Lower lobe of right lung (tissue), 2 donors: ENCODE results near the gene RASA3. TPM values are rescaled to one million over a fixed set of nuclear protein-coding genes. Genes with fewer than 3 reads are reported as not detected.

Experiments
- ATAC-seq, 2 donors: fragments of 200-7000 bp; cut with Tn5 transposase; one replicate each; pipeline ENCODE4 v1.9.1; 2020 to 2022; ENCODE audit warnings: mild to moderate bottlenecking in 2 of 2, moderate library complexity in 2 of 2
- DNase-seq: peaks from one replicate; pipeline ENCODE4 v3.0.0-alpha.2; 2020
- H3K27ac ChIP-seq: fragments of 200-600 bp; one replicate; pipeline ENCODE4 v1.8.0; 2022
- H3K27me3 ChIP-seq: fragments of 200-600 bp; one replicate; pipeline ENCODE4 v1.8.0; 2022; ENCODE audit warnings: low read depth
- H3K36me3 ChIP-seq: fragments of 200-600 bp; one replicate; pipeline ENCODE4 v1.8.0; 2022; ENCODE audit warnings: mild to moderate bottlenecking
- H3K4me1 ChIP-seq: fragments of 200-600 bp; one replicate; pipeline ENCODE4 v1.8.0; 2022
- H3K4me3 ChIP-seq: fragments of 200-600 bp; one replicate; pipeline ENCODE4 v1.8.0; 2022; ENCODE audit warnings: mild to moderate bottlenecking
- H3K9me3 ChIP-seq: fragments of 200-600 bp; one replicate; pipeline ENCODE4 v1.8.0; 2022
- CTCF ChIP-seq: fragments of 200-600 bp; IDR thresholded peaks from one replicate; pipeline ENCODE4 v1.8.0; 2022; ENCODE audit warnings: antibody characterized with exemption, mild to moderate bottlenecking
- intact Hi-C: fragments of 100-400 bp; cut with DNase I; formaldehyde crosslinking; loops from one replicate; pipeline ENCODE4 v1.11.0; 2022
- total RNA-seq: library from RNA; stranded (reverse); fragmentation: NEBNext Ultra II Directional; extraction: Animal tissue kit (Norgen Biotek cat#: 25700); gene quantifications from one replicate; pipeline ENCODE4 v1.2.1, GENCODE V29; 2021
- donor health status: DM: no; HTN: yes; CAD: no; lungs with severe emphysema.

RASA3 gene
- total RNA-seq, 1 donor from 2014 or later: 19.1 TPM

- Histone ChIP-seq H3K9me3 (no peaks in the 10 kb centered on the region), H3K27me3 (no peaks in the 10 kb centered on the region), H3K4me1 (peaks cover 4% of the 10 kb centered on the region), H3K4me3 (no peak overlapping the region), H3K36me3 (peaks cover 21% of the 10 kb centered on the region), H3K27ac (no peak overlapping the region)
- DNase-seq: no peak
- intact Hi-C loops: no loop called here
- no peak for TF ChIP-seq CTCF
- peak in 1 of 2 donors; percentile 3 for ATAC-seq
Observed at GRCh38 chr13:114042066-114042815, 90.2 kb downstream of the RASA3 start.

- H3K9me3 ChIP-seq: no peaks in the 10 kb centered on the region
- peaks cover 4% of the 10 kb centered on the region for H3K4me1 ChIP-seq
- H3K27ac ChIP-seq: no peak overlapping the region
- ATAC-seq: no peak
- H3K36me3 ChIP-seq: peaks cover 21% of the 10 kb centered on the region
- DNase-seq: no peak
- intact Hi-C loops: no loop called here
- no peak overlapping the region for H3K4me3 ChIP-seq
- H3K27me3 ChIP-seq: no peaks in the 10 kb centered on the region
- no peak for TF ChIP-seq CTCF
Observed at GRCh38 chr13:114041493-114041892, 90.9 kb downstream of the RASA3 start.

- Histone ChIP-seq H3K4me3 (no peak overlapping the region), H3K36me3 (peaks cover 21% of the 10 kb centered on the region), H3K27ac (no peak overlapping the region), H3K27me3 (no peaks in the 10 kb centered on the region), H3K4me1 (peaks cover 14% of the 10 kb centered on the region), H3K9me3 (no peaks in the 10 kb centered on the region)
- no peak for TF ChIP-seq CTCF
- ATAC-seq: no peak
- intact Hi-C loops: no loop called here
- no peak for DNase-seq
Observed at GRCh38 chr13:114039471-114040141, 92.8 kb downstream of the RASA3 start.

- H3K27me3 ChIP-seq: no peaks in the 10 kb centered on the region
- H3K36me3 ChIP-seq: peaks cover 21% of the 10 kb centered on the region
- peaks cover 14% of the 10 kb centered on the region for H3K4me1 ChIP-seq
- ATAC-seq: no peak
- no peaks in the 10 kb centered on the region for H3K9me3 ChIP-seq
- TF ChIP-seq CTCF: no peak
- H3K27ac ChIP-seq: no peak overlapping the region
- DNase-seq: no peak
- intact Hi-C loops: no loop called here
- no peak overlapping the region for H3K4me3 ChIP-seq
Observed at GRCh38 chr13:114038900-114039299, 93.5 kb downstream of the RASA3 start.

GRCh38 chr13:114038211-114038613 lies 94.2 kb downstream of the RASA3 start:
- Histone ChIP-seq H3K27me3 (no peaks in the 10 kb centered on the region), H3K27ac (no peak overlapping the region), H3K4me1 (peaks cover 14% of the 10 kb centered on the region), H3K4me3 (no peak overlapping the region), H3K9me3 (no peaks in the 10 kb centered on the region), H3K36me3 (peaks cover 21% of the 10 kb centered on the region)
- intact Hi-C loops: no loop called here
- no peak for DNase-seq
- ATAC-seq: no peak
- no peak for TF ChIP-seq CTCF
